GM11168 (cell line): Measurements from ENCODE around the gene TPR.
"Not testable (repeated sequence)": the region's sequence is repeated elsewhere in the genome, so short reads cannot be mapped to it uniquely, and the experiment has no call there.

Experiments used
- in situ Hi-C: fragments of 300-500 bp; cut with MboI; formaldehyde crosslinking; loops from one replicate; pipeline ENCODE4 v1.12.0; 2022; ENCODE audit warnings: low sequenced_read_pairs; ENCODE audit not compliant: unreplicated experiment

TPR gene

DNA sequence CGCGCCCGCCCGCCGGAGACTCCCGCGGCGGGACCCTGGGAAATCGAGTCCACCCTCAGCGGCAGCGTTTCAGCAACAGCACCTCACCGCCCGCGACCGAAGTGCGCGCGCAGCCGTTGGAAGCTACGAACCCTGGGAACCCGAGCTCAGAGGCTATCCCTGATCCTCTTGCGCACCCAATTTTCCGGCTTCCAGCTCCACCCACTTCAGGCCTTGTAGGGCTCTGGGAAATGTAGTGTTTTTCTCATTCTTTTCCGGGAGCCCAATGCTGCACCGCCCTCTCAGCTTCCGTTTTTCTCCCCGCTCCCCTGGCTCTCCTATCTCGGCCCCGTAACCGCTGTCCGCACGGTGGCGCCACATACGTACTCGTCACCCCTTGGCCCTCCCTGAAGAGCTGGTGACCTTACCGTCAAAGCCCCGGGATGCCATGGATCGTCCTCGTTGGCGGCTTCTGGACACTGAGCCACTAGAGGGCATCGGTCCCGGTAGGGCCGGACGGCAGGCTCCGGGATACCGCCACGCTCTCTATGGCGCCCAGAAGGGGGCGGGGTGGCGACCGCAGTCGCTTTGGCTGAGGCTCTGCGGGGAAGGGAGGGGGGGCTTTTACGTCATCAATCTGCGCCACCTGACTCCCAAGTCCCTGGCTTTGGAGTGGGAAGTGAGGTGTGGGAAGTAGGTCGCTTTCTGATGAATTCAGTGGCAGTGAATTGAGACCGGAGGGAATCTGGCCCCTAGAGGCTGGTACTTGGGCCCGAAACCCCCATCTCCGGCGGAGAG lies at the start of gene TPR, which contains the start of gene ODR4:
Gene TPR (minus strand): TSS at position 102 of the 777 bp plus-strand sequence. CDS start 225 bp downstream, outside the sequence.
Gene ODR4 (plus strand): TSS at position 687 of the 777 bp plus-strand sequence. CDS start 3,948 bp downstream, outside the sequence.
- in situ Hi-C loops: no loop called here

DNA sequence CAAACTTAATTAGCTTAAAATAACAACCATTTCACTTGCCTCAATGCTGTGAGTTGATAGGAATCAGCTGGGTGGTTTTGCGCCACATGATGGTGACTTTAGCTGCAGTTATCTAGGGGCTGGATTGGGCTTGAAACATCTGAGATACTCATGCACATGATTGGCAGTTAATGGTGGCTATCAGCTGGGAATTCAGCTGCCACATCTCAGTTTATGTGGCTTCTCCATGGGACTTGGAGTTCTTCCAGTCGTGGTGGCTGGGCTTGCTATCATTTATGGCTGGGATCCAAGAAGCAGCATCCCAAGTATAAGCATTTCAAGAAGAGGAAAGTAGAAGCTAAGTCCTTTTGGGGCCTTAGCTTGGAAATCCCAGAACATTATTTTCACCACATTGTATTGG lies 49.5 kb upstream of the TPR start:
- in situ Hi-C loops: no loop called here

DNA sequence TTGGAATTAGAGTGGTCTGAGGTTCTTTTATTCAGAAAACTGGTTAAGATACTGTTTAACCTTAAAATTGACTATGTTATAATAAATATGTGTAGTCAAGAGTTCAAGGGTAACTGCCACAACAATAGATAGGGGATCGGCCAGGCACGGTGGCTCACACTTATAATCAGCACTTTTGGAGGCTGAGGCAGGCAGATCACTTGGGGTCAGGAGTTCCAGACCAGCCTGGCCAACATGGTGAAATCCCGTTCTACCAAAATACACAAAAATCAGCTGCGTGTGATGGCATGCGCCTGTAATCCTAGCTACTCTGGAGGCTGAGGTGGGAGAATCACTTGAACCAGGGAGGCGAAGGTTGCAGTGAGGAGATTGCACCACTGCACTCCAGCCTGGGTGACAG lies 46.4 kb upstream of the TPR start:
- in situ Hi-C loops: no loop called here

DNA sequence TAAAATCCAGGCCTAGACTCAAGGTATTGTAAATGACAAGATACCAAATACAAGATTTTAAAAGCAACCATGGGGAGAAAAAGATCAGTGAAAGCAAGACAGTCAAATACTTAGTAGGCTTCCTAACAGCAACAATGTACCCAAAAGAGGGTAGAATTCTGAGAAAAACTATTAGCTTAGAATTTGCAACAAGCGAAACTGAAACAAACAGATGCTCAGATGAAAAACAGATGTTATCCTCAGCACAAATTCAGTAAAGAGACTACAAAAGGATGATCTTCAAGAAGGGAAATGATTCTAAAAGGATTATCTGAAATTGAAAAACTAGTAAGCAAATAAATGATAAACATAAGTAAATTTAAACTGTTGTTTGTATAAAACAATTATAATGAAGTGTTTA lies 45.9 kb upstream of the TPR start:
- in situ Hi-C loops: no loop called here

DNA sequence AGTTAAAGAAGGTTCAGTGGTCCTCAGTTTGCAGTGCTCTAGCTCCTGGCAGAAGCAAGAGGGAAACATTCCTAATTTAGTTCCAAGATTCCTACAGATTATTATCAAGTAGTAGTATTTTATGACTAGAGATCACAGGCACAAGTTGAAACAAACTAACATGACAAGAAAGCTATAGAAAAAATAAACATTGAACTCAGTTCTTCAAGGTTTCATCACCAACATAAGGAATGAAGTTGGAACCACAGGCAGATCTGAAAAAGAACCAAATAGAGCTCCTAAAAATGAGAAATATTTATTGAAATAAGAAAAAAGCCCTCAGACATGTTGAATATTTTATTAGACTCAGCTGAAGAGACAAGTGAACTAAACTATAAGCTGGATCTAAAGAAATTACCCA lies 45.3 kb upstream of the TPR start:
- in situ Hi-C loops: no loop called here

DNA sequence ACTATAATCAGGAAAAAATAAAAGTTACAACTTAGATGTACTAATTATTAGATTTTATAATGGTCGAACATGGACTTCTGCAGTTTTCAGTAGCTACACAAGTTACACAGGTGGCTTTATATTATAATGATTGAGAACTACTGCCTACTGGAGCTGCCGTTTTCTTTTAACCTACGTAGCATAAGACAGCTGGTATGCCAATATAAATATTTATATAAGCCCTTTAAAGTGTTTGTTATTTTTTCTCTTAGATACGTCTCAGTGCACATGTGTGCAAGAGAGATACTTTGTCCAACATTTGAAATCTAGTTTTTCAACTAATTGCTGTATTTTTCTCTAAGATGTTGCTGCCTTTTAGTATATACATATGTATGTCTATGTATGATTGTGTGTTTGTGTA lies 43.5 kb upstream of the TPR start:
- in situ Hi-C loops: no loop called here

DNA sequence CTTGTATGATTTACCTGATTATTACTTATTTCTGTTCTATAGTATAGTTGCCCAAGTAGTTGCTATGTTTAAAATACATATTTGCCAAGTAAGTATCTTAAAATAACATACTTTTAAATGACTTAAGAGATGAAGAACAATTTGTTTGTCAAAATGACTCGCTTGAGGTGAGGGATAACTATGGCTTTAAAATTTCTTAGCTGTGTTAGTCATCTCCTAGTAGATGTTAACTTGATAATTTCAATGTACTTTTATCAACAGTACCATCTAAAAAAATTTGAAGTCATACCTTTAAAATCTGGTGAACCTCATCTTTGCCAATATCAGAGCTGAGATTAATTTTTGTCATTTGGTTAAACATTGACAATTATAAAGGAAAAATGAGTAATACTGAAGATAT lies 38.3 kb upstream of the TPR start:
- in situ Hi-C loops: no loop called here

DNA sequence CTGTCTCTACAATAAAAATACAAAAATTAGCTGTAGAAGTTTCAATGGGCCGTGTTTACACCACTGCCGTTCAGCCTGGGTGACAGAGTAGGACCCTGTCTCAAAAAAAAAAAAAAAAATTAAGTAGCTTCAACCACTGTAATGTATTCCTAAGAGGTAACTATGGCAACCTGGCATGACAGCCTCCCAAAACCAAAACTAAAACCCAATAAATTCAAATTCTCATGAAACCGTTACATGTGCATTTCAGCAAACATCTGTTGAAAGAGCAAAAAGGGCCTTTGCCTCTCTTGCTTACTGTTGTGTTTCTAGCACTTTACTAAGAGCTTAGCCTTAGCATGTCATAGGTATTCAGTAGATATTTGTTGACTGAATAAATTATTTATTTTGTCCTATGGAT lies 34.0 kb upstream of the TPR start:
- in situ Hi-C loops: no loop called here

DNA sequence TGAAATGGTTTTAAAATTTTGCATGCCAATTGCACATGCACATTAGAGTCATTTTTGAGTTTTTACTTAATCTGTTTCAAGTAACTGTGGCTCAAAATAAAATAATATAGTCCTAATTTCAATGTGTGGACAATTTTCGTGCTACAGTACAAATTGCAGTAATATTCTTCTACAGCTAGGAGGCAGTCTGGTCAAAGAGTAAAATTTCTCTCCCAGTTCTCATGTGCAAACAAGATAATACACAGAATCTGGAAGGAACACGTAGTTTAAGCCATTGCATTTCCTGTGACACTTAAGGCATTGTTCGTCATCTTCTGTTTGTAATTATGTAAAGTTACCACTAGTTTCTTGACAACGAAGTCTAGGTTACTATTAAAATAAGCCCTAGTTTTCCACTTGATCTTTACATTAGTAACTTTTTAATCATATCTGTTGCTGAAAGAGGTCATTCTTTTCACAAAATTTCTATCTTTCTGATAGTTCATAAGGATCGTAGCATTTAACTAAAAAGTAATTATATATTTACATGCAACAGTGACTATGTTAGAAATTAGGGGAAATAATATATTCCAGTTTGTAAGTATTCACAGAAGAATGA lies 29.5 kb upstream of the TPR start:
- in situ Hi-C loops: loop anchor here (5.0 kb wide), 1 partner anchor 38 kb away; no protein-coding TSS in a partner anchor

DNA sequence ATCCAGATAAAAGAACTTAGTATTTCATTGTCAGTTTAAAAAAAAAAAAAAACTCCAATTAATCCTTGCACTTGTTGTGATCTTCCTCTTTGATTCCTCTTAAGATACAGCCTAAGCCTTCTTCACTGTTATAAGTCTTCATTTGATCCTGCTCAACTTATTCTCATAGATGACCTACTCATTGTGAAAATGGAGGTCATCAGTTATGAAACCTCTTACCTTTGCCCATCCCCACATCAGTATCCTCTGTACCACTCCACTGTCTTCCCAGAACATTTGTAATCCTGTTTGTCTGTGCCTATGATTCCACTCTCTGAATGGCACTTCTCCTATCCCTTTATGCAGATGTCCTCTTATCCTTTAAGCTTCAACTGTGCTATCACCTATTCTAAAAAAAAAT lies 28.6 kb upstream of the TPR start:
- in situ Hi-C loops: loop anchor here (5.0 kb wide), 1 partner anchor 39 kb away; no protein-coding TSS in a partner anchor

DNA sequence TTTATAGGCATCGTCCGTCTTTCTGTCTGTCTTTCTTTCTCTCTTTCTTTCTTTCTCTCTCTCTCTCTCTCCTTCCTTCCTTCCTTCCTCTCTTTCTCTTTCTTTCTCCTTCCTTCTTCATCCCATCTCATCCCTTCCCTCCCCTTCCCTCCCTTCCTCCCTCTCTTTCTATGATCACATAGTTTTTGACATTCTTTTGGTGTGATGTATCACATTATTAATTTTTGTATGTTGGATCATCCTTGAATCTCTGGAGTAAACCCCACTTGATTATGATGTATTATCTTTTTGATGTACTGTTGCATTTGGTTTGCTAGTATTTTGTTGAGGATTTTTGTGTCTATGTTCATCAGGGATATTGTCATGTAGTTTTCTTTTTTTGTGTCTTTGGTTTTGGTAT lies 26.4 kb upstream of the TPR start:
- in situ Hi-C loops: loop anchor here (5.0 kb wide), 1 partner anchor 41 kb away; no protein-coding TSS in a partner anchor

DNA sequence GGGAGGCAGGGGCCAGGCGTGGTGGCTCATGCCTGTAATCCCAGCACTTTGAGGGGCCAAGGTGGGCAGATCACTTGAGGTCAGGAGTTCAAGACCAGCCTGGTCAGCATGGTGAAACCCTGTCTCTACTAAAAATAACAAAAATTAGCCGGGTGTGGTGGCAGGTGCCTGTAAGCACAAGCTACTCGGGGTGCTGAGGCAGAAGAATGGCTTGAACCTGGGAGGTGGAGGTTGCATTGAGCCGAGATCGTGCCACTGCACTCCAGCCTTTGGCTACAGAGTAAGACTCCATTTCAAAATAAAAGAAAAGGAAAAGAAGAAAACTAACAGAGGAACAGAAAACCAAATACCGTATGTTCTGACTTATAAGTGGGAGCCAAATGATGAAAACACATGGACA lies 17.7 kb upstream of the TPR start:
- in situ Hi-C loops: not testable (repeated sequence)

DNA sequence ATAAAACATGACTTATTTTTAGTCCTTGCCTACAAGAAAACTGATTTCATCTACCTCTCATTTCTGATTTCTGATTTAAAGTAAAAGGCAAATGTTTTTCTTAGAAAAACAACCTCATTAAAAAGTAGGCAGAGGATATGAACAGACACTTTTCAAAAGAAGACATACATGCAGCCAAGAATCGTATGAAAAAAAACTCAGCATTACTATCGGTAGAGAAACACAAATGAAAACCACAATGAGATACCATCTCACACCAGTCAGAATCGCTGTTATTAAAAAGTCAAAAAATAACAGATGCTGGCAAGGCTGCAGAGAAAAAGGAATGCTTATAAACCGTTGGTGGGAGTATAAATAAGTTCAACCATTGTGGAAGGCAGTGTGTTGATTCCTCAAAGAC lies 16.8 kb upstream of the TPR start:
- in situ Hi-C loops: no loop called here

DNA sequence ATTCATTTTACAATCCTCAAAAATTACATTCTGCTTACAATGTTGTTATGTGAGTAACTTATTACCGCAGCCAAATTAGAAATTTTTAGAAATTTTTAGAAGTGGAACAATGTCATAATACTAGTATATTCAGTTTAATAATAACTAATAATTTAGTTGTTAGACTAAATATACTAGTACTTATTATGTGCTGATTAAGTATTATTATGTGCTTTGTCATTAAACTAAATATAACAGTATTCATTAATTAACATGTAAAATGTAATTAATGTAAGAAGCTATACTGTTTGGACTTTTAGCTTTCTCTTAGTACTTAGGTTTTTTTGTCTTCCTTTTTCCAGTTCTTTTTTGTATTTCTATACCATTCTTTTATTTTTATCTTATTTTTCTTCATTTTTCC lies 15.9 kb upstream of the TPR start:
- in situ Hi-C loops: no loop called here

DNA sequence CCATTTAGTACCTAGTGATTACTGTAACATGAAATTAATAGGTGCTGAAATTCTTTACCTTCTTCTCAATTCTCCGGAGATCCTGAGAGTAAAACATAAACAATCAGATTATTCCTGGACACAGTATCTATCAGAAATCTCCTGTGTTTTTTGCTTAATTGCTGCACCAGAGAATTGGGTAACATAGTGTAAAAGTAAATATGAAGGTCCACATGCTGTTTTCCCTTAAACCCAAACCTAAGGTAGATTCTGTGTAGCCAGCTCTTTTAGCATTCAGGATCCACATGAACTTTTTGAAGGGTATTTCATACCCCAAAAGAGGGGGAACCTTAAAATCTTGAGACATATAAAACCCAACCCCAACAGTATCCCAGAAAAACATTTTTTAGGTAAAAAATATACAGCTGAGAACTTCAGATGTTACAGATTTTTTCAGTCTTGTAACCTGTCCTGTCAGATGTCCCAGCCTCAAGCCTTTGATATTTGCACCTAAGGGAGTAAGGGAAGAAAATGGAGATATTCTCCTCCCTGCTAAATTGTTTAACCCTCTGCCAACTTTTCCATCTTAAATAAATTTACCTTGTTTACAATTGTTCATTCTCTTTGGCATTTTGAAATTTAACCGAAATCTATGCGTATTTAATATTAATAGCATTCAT lies 11.8 kb upstream of the TPR start:
- in situ Hi-C loops: no loop called here

DNA sequence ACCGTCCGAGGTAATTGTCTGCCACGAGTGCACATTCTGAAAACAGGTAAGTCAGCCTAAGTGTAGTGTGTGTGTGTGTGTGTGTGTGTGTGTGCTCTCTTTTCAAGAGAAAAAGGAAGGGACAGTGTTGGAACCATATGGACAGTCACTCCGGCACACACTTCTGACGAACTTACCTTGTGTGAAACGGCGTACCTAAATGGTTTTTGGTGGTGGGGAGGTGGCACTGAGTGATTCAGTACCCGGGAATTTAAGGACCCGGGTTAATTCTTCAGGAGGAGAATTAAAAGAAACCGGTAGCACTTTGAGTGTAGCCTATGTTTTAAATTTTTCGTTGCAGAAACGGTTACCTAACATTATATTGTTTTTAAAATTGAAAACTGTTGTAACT lies 871 bp upstream of the TPR start:
- in situ Hi-C loops: no loop called here

DNA sequence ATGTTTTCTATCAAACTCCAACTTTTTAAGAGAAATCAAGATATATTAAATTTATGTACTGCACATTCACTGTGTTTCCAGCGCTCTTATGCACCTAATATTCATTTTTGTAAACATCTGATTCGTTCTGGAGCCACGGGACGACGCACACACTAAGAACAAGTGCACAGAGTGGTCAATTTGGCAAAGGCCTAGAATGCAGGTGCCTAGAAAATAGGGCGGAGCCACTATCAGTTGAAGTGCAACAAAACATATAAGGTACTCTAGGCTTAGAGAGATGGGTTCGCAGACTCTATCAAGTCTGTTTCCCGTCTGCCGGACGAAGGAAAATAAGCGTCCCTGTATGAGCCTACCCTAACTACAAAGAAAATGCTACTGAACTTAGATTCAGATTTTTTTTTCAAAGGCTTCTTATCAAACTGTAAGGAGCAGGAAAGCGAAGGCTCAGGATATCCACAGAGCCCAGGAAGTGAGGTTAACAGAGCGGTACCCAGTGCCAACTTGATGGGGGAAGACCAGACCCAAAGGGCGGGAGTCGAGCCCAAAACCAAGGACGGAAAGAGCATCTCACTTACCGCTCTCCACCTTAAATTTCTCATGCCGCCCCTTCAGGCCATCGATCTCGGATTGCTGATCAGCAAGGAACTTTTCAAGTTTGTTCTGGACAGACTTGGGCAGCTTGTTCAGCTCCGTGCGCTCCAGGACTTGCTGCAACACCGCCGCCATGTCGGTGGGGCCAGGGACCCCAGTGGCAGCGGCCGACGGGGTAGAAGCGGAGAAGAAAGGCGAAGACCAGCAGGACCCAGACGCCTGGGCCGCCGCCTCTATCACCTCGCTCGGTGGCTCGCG lies 526 bp downstream of the TPR start:
- in situ Hi-C loops: no loop called here

DNA sequence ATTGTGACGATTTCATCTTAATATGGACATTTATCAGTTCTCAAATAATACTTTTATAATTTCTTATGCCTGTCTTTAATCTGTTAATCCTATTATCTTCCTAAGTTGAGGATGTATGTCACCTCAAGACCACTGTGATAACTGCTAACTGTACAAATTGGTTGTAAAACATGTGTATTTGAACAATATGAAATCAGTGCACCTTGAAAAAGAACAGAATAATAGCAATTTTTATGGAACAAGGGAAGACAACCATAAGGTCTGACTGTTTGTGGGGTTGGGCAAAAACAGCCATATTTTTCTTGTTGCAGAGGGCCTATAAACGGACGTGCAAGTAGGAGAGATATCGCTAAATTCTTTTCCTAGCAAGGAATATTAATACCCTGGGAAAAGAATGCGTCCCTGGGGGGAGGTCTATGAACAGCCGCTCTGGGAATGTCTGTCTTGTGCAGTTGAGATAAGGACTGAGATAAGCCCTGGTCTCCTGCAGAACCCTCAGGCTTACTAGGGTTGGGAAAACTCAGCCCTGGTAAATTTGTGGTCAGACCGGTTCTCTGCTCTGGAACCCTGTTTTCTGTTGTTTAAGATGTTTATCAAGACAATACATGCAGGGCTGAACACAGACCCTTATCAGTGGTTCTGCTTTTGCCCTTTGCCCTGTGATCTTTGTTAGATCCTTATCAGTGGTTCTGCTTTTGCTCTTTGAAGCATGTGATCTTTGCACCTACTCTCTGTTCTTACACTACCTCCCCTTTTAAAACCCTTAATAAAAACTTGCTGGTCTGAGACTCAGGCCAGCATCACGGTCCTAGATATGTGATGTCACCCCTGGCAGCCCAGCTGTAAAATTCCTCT lies 27.0 kb downstream of the TPR start:
- in situ Hi-C loops: not testable (repeated sequence)

DNA sequence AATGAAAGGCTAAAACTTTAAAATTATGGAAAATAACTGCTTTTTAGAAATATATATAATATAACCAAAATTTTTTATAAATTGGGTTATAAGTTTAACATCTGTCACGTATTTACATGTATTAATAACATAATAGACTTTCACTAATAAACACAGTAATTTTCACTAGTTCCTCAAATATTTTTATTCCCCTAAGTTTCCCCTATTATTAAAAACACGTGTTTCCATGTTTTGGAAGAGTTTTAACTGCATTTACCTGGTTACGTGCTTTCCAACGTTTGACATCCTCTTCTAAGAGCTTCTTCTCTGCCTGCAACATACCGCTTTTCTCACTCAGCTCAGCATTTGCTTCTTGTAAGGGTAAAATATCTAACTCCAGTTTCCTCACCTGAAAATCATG lies 34.3 kb downstream of the TPR start:
- in situ Hi-C loops: no loop called here
